ENCODE measurements around the gene ATXN7L1.
A peak's percentile ranks its signal among the peaks of the same experiment; 100 is the strongest.

ATXN7L1 gene

GRCh38 chr7:105828141-105828540, 48.3 kb downstream of the ATXN7L1 start:
- no peak for DNase-seq (ENCODE audit: low read depth, low spot score)

GRCh38 chr7:105827151-105827875, 49.1 kb downstream of the ATXN7L1 start:
- DNase-seq (ENCODE audit: low read depth, low spot score), result no peak

- no peak for DNase-seq (ENCODE audit: low read depth, low spot score)
Measured at GRCh38 chr7:105826143-105826542, 50.3 kb downstream of the ATXN7L1 start.

- DNase-seq (ENCODE audit: low read depth, low spot score), result no peak
Measured at GRCh38 chr7:105825371-105825770, 51.0 kb downstream of the ATXN7L1 start.

- DNase-seq (ENCODE audit: low read depth, low spot score), result no peak
Measured at GRCh38 chr7:105822806-105823205, 53.6 kb downstream of the ATXN7L1 start.

GRCh38 chr7:105821527-105821926, 54.9 kb downstream of the ATXN7L1 start:
- no peak for DNase-seq (ENCODE audit: low read depth, low spot score)

DNA sequence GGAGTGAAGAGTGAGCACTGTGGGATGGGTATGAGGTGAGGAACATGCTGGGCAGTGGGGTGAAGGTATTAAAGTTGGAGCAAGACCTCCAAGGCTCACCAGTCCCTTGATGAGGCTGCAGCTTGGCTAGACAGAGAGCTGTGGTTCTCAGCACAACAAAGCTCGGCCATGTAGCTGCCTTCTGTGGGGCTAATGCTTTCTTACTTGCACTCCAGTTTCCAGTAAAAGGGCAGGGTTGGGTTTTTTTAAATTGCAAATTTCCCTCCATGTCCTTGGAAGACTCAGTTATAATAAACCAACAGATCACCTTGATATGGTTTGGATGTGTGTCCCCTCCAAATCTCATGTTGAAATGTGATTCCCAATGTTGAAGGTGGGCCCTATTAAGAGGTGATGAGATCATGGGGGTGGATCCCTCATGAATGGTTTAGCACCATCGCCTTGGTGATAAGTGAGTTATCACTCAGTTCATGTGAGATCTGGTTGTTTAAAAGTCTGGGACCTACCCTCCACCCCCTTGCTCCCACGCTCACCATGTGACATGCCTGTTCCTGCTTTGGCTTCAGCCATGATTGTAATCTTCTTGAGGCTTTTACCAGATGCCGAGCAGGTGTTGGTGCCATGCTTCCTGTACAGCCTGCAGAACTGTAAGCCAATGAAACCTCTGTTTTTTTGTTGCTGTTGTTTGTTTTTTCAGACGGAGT, 55.9 kb downstream of the ATXN7L1 start:
- DNase-seq (ENCODE audit: low read depth, low spot score), result no peak

- no peak for DNase-seq (ENCODE audit: low read depth, low spot score)
Measured at GRCh38 chr7:105819559-105819958, 56.8 kb downstream of the ATXN7L1 start.

GRCh38 chr7:105816954-105817615, 59.3 kb downstream of the ATXN7L1 start:
- no peak for DNase-seq (ENCODE audit: low read depth, low spot score)

DNA sequence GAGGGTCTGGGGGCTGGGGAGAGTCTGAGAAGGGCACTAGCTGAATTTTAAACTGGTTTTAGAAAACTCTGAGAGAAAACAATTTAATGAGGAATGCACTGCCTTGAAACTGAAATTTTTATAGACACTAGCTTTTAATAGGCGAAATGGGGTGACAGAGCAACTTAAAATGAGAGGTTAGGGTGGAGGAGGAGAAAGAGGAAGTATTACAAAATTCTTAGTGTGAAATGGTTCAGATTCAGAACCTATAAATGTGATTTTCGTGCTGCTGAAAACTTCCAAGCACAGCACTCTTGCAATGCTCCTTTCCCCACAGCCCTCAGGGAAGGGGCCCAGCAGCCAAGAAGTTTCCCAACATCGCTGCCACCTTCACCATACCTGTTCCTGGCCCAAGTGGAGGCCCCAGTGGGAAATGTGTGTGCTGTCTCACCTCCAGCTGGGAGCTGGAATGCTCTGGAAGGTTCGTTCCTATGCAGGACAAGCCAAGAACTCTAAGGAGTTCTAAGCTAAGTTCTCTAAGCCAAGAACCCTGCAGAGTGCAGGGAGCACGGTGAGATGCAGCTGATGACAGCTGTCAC, 60.0 kb downstream of the ATXN7L1 start:
- no peak for DNase-seq (ENCODE audit: low read depth, low spot score)

DNA sequence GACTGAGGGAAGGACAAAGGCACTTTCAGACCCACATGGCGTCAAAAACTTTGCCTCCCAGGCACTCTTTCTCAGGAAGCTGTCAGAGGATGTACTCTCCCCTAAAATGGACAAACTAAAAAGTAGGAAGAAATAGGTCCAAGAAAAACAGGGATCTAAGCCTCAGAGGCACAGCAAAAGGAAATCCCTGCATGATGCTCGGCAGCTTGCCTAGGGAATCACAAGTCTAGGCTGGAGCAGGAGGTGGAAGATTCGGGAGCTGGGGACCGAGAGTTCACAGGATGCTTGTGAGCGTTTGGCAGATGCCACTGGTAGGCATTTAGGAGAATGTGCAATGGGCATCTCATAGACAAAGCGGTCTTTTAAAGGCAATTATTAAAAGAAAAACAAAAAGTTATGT, 60.8 kb downstream of the ATXN7L1 start:
- no peak for DNase-seq (ENCODE audit: low read depth, low spot score)

GRCh38 chr7:105814481-105814880, 61.9 kb downstream of the ATXN7L1 start:
- DNase-seq (ENCODE audit: low read depth, low spot score), result no peak

GRCh38 chr7:105811189-105811847, 65.1 kb downstream of the ATXN7L1 start:
- DNase-seq (ENCODE audit: low read depth, low spot score), result no peak

GRCh38 chr7:105810556-105810955, 65.8 kb downstream of the ATXN7L1 start:
- DNase-seq (ENCODE audit: low read depth, low spot score), result no peak

GRCh38 chr7:105808703-105809590, 67.5 kb downstream of the ATXN7L1 start:
- DNase-seq (ENCODE audit: low read depth, low spot score), result peak; percentile 70

- DNase-seq (ENCODE audit: low read depth, low spot score), result no peak
Measured at GRCh38 chr7:105808209-105808608, 68.2 kb downstream of the ATXN7L1 start.

DNA sequence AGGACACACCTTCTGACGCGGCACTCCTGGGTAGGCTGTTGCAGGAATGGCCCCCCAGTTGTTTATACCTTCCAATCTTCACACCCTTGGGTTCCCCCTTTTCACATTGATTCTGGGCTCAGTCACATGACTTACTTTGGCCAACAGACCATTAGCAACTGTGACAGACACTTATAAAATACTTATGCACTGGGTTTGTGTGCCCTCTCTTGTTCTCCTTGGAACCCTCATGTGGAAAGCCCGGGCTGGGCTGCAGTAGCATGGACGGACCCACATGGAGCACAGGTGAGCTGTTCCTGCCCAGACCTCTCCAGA, 69.0 kb downstream of the ATXN7L1 start:
- no peak for DNase-seq (ENCODE audit: low read depth, low spot score)

GRCh38 chr7:105806592-105807447, 69.6 kb downstream of the ATXN7L1 start:
- peak; percentile 21 for DNase-seq (ENCODE audit: low read depth, low spot score)

GRCh38 chr7:105805447-105806019, 70.9 kb downstream of the ATXN7L1 start:
- no peak for DNase-seq (ENCODE audit: low read depth, low spot score)

DNA sequence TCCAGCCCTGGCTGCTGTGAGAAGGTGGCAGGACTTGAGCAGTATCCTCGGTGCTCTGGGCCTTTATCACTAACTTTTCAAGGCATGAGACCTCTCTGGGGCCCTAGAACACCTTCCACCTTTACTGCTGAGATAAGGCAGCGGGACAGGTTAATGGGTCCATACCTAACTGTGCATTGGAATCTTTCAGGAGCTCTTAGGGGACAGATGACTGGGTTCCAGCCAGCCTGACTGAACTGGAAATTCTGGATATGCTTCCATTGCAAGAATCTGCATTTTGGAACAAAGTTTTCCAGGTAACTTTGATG, 73.0 kb downstream of the ATXN7L1 start:
- DNase-seq (ENCODE audit: low read depth, low spot score), result no peak
